Measurements from ENCODE around the gene HS6ST3. TPM values are rescaled to one million over a fixed set of nuclear protein-coding genes. Genes with fewer than 3 reads are reported as not detected.

The HS6ST3 gene
- total and polyA plus RNA-seq, 2 donors (not counting 1 experiment from before 2014, with no cell fraction given) = not detected

DNA sequence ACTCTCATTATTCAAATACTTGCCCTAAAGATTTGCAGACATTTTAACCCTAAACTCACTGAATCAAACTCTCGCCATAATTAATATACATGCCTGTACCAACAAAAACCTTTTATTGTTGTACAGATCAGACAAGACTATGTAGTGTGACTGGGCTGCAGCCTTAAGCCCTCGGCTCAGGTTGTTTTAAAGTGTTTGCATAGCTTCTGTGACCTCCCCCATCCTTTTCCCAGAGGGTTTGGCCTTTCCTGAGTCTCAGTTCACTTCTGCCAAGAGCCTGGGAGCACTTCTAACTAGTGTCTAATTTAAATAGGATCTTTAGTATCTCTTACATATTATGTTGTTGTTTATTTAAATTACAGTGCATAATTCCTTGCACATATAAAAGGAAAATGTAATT, 158.2 kb downstream of the HS6ST3 start:
- H4K20me1 ChIP-seq (ENCODE audit: control insufficient read depth, extremely low read depth, insufficient read depth, low read length) = no peaks in the 10 kb centered on the region
- no peak overlapping the region for H3K4me2 ChIP-seq (ENCODE audit: extremely low read depth, insufficient read depth, low read length)
- no peaks in the 10 kb centered on the region for H3K27me3 ChIP-seq (ENCODE audit: control insufficient read depth, insufficient read depth, low read length)
- H3K9me3 ChIP-seq (ENCODE audit: control insufficient read depth, insufficient read depth, low read depth, low read length) = no peaks in the 10 kb centered on the region
- TF ChIP-seq EZH2 (IDR thresholded peaks at IDR 0.05; ENCODE audit: low read length, missing control alignments) = no peak
- TF ChIP-seq, protein P1, sequence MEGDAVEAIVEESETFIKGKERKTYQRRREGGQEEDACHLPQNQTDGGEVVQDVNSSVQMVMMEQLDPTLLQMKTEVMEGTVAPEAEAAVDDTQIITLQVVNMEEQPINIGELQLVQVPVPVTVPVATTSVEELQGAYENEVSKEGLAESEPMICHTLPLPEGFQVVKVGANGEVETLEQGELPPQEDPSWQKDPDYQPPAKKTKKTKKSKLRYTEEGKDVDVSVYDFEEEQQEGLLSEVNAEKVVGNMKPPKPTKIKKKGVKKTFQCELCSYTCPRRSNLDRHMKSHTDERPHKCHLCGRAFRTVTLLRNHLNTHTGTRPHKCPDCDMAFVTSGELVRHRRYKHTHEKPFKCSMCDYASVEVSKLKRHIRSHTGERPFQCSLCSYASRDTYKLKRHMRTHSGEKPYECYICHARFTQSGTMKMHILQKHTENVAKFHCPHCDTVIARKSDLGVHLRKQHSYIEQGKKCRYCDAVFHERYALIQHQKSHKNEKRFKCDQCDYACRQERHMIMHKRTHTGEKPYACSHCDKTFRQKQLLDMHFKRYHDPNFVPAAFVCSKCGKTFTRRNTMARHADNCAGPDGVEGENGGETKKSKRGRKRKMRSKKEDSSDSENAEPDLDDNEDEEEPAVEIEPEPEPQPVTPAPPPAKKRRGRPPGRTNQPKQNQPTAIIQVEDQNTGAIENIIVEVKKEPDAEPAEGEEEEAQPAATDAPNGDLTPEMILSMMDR (conservative IDR thresholded peaks at IDR 0.05 in 1 of 2, IDR thresholded peaks at IDR 0.05 in 1 of 2; ENCODE audit: low read depth in 1 of 2, low read length in 2 of 2) = no peak
- DNase-seq (ENCODE audit: low read depth in 2 of 2) = no peak
- H3K36me3 ChIP-seq (ENCODE audit: control insufficient read depth, insufficient read depth, low read length) = no peaks in the 10 kb centered on the region
- no peaks in the 10 kb centered on the region for H3K4me1 ChIP-seq (ENCODE audit: control insufficient read depth, extremely low read depth, insufficient read depth, low read length)
- no peak overlapping the region for H3K4me3 ChIP-seq (replicated peaks in 1 of 4; ENCODE audit: control extremely low read depth in 1 of 4, insufficient read depth in 1 of 4, low read depth in 3 of 4, low read length in 4 of 4)
- H2AFZ ChIP-seq (ENCODE audit: low read length) = no peak overlapping the region
- no peak overlapping the region for H3K9ac ChIP-seq (ENCODE audit: insufficient read depth, low read length)
- no peak overlapping the region for H3K27ac ChIP-seq (ENCODE audit: insufficient read depth, low read length)
- H3K79me2 ChIP-seq (ENCODE audit: control insufficient read depth, insufficient read depth, low read length) = no peaks in the 10 kb centered on the region

DNA sequence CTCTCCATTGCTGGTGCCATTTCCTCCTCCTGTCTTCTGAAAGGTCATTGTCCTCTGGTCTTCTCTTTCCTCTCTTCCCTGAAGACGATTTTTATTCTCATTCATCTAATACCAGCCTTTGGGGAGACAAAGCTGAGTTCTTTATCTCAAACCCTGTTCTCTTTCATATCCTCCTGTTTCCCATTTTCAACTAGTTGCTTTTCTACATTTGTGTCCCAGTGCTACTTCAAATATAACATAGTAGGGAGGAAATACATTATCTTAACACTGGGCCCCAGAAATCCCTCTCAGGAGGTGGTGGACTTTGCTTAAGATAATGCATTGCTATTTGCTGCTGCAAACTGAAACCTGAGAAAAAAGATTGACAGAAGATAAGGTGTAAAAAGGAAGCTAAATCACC, 159.1 kb downstream of the HS6ST3 start:
- H3K27ac ChIP-seq (ENCODE audit: insufficient read depth, low read length) = no peak overlapping the region
- no peaks in the 10 kb centered on the region for H3K79me2 ChIP-seq (ENCODE audit: control insufficient read depth, insufficient read depth, low read length)
- H3K4me1 ChIP-seq (ENCODE audit: control insufficient read depth, extremely low read depth, insufficient read depth, low read length) = no peaks in the 10 kb centered on the region
- no peak overlapping the region for H3K4me3 ChIP-seq (replicated peaks in 1 of 4; ENCODE audit: control extremely low read depth in 1 of 4, insufficient read depth in 1 of 4, low read depth in 3 of 4, low read length in 4 of 4)
- no peaks in the 10 kb centered on the region for H4K20me1 ChIP-seq (ENCODE audit: control insufficient read depth, extremely low read depth, insufficient read depth, low read length)
- no peaks in the 10 kb centered on the region for H3K36me3 ChIP-seq (ENCODE audit: control insufficient read depth, insufficient read depth, low read length)
- H3K27me3 ChIP-seq (ENCODE audit: control insufficient read depth, insufficient read depth, low read length) = no peaks in the 10 kb centered on the region
- H3K4me2 ChIP-seq (ENCODE audit: extremely low read depth, insufficient read depth, low read length) = no peak overlapping the region
- H3K9ac ChIP-seq (ENCODE audit: insufficient read depth, low read length) = no peak overlapping the region
- TF ChIP-seq, protein P1 (conservative IDR thresholded peaks at IDR 0.05 in 1 of 2, IDR thresholded peaks at IDR 0.05 in 1 of 2; ENCODE audit: low read depth in 1 of 2, low read length in 2 of 2) = no peak
- TF ChIP-seq EZH2 (IDR thresholded peaks at IDR 0.05; ENCODE audit: low read length, missing control alignments) = no peak
- no peak overlapping the region for H2AFZ ChIP-seq (ENCODE audit: low read length)
- DNase-seq (ENCODE audit: low read depth in 2 of 2) = no peak
- H3K9me3 ChIP-seq (ENCODE audit: control insufficient read depth, insufficient read depth, low read depth, low read length) = no peaks in the 10 kb centered on the region

DNA sequence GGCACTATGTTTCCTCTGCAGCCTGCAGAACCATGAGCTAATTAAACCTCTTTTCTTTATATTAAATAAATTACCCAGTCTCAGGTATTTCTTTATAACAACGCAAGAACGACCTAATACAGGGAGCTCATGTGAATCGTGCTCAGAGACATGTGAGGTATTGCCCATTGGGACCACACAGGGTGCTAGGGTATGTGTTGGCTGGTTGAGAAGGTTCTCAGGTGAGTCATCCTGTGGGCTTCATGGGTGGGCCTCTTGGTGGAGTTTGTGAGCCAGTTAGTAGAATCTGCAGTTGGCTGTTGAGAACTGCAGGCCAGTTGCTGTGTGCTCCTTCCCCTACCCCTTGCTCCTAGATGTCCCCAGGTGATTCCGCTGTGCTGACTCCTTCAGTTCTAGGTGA, 163.0 kb downstream of the HS6ST3 start:
- TF ChIP-seq, protein P1 (conservative IDR thresholded peaks at IDR 0.05 in 1 of 2, IDR thresholded peaks at IDR 0.05 in 1 of 2; ENCODE audit: low read depth in 1 of 2, low read length in 2 of 2) = no peak
- H4K20me1 ChIP-seq (ENCODE audit: control insufficient read depth, extremely low read depth, insufficient read depth, low read length) = no peaks in the 10 kb centered on the region

More for the DNA sequence above, 163.0 kb downstream of the HS6ST3 start:
- Histone ChIP-seq H2AFZ (ENCODE audit: low read length) (no peak overlapping the region), H3K27me3 (ENCODE audit: control insufficient read depth, insufficient read depth, low read length) (no peaks in the 10 kb centered on the region), H3K4me1 (ENCODE audit: control insufficient read depth, extremely low read depth, insufficient read depth, low read length) (no peaks in the 10 kb centered on the region), H3K36me3 (ENCODE audit: control insufficient read depth, insufficient read depth, low read length) (no peaks in the 10 kb centered on the region), H3K4me2 (ENCODE audit: extremely low read depth, insufficient read depth, low read length) (no peak overlapping the region), H3K79me2 (ENCODE audit: control insufficient read depth, insufficient read depth, low read length) (no peaks in the 10 kb centered on the region), H3K27ac (ENCODE audit: insufficient read depth, low read length) (no peak overlapping the region), H3K9me3 (ENCODE audit: control insufficient read depth, insufficient read depth, low read depth, low read length) (no peaks in the 10 kb centered on the region), H3K4me3 (replicated peaks in 1 of 4; ENCODE audit: control extremely low read depth in 1 of 4, insufficient read depth in 1 of 4, low read depth in 3 of 4, low read length in 4 of 4) (no peak overlapping the region), H3K9ac (ENCODE audit: insufficient read depth, low read length) (no peak overlapping the region)
- no peak for DNase-seq (ENCODE audit: low read depth in 2 of 2)
